ENCODE measurements around the gene SULT1A1.
"Not testable (repeated sequence)": the region's sequence is repeated elsewhere in the genome, so short reads cannot be mapped to it uniquely, and the experiment has no call there.

SULT1A1 gene

GRCh38 chr16:28591355-28591754, 18.5 kb downstream of the SULT1A1 start:
- DNase-seq (ENCODE audit: low spot score): no peak

DNA sequence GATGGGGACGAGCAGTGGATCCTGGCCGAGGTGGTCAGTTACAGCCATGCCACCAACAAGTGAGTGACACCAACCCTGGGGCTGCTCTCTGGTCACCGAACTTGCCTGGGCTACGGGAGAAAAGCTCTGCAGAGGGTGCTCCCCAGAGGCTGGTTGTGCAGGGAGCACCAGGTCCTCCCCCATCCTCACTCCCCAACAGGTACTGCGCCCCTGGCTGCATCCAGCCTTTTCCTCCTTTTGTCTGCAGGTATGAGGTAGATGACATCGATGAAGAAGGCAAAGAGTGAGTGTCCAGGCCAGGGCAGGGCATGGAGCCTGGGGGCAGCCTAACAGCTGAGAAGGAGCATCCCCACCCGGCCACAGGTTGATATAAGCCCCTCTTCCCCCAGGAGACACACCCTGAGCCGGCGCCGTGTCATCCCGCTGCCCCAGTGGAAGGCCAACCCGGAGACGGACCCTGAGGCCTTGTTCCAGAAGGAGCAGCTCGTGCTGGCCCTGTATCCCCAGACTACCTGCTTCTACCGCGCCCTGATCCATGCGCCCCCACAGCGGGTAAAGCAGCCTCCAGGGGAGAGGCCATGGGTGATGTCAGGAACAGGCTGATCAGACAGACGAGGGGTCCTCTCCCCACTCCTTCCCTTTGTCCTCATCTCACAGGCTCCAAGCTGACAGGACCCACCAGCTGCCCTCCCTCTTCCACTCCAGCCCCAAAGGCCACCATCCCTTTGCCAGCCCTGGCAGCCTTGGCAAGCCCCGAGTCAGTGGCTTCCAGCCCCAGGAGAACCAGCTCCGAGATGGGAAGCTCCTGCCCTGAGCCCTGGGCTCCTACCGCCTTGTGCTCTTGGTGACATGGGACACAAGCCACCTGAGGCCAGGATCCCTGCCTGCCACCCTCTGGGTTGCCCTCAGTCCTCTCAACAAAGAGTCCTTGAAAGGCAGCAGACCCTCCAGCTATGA, 19.2 kb downstream of the SULT1A1 start:
- DNase-seq (ENCODE audit: low spot score): no peak

DNA sequence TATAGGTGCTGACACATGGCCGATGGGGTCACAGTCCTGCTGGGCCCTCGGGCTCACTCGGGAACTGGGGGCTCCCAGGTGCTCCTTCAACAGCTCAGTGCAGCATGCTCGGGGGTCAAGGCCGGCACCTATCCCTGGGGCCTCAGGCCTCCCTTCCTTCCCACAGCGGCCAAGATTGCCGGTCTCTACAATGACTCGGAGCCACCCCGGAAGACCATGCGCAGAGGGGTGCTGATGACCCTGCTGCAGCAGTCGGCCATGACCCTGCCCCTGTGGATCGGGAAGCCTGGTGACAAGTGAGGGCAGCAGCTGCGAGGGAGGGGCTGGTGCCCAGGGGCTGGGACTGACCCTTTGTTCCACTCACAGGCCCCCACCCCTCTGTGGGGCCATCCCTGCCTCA, 19.9 kb downstream of the SULT1A1 start:
- DNase-seq (ENCODE audit: low spot score): no peak

- DNase-seq (ENCODE audit: low spot score): no peak
Measured at GRCh38 chr16:28589069-28589468, 20.8 kb downstream of the SULT1A1 start.

DNA sequence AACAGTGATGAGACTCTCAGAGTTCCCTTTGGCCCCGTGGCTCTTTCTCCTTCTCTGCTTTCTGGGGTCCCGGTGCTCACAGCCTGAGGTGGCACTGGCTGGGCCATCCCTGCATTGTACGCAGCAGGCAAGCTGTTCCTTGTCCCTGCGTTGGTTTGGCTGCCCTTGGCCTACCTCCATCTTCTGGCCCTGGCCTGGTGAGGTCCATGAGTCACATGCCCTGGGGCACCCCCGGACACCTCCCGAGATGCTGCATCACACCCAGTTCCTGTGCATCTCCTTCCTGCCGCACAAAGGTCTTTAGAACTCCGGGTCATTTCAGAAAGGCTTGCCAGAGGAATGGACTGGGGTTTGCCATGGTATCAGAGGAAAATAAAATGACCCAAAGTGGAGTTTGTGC, 22.5 kb downstream of the SULT1A1 start:
- no peak for DNase-seq (ENCODE audit: low spot score)

DNA sequence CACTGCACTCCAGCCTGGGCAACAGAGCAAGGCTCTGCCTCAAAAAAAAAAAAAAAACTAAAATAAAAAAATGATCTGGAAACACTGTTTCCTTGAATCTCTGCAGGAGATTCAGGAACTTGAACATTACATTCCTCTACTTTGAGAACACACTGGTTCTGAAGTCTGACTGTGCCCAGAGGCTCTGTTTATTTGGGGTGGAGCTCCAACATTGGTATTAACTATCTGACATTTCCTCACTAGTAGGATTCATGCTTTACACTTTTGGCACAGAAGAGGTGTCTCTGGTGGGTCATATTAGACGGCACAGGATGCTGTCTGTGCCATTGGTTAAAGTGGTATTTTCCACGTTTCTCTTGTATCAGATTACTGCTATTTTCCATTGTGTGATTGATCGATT, 23.4 kb downstream of the SULT1A1 start:
- no peak for DNase-seq (ENCODE audit: low spot score)

DNA sequence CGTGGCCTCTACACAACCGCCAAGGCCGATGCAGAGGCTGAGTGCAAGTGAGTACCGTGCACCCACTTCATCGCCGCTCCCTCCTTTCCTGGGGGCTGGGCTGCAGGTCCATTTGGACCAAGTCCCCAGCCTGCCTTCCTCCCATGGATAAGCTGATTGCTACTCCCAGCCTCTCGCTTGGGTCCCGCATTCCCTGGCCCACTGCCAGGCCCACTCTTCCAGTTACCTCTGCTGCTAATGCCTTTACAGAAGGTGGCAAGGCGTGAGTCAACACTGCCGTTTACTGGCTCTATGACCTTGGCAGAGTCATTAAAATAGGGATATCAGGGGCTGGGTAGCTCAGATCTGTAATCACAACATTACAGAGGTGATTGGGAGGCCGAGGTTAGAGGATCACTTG, 24.2 kb downstream of the SULT1A1 start:
- no peak for DNase-seq (ENCODE audit: low spot score)

GRCh38 chr16:28580726-28581315, 29.0 kb downstream of the SULT1A1 start:
- DNase-seq (ENCODE audit: low spot score): no peak

DNA sequence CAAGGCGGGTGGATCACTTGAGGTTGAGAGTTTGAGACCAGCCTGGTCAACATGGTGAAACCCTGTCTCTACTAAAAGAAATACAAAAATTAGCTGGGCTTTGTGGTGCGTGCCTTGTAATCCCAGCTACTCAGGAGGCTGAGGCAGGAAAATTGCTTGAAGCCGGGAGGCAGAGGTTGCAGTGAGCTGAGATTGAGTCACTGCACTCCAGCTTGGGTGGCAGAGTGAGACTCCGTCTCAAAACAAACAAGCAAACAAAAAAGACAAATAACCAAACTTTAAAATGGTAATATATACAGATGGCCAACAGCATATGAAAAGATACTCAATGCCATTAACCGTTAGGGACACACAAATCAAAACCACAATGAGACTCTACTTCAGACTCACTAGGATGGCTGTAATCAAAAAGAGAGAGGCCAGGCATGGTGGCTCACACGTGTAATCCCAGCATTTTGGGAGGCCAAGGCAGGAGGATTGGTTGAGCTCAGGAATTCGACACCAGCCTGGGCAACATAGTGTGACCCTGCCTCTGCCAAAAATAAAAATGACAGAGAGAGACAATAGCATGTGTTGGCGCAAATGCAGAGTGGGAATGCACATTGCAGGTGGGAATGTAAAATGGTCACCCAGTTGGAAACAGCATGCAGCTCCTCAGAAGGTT, 34.3 kb downstream of the SULT1A1 start:
- DNase-seq (ENCODE audit: low spot score): no peak

DNA sequence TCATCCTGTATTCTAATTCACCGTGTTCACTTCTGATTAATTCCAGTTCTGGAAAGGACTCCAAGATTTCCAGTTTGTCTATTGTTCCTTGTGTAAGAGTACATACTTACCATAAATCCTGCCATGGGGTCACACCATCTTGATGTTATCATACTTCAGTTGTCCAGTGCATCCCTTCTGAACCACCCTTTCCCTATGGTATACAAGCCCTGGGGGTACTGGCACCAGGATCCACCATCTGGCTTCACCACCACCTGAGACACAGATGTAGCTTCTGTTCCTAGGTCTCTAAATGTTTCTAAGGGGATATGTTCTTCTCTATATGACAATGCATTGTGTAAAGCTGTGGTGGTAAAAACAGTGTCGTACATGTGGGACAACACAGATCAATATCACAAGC, 34.9 kb downstream of the SULT1A1 start:
- DNase-seq (ENCODE audit: low spot score): no peak

DNA sequence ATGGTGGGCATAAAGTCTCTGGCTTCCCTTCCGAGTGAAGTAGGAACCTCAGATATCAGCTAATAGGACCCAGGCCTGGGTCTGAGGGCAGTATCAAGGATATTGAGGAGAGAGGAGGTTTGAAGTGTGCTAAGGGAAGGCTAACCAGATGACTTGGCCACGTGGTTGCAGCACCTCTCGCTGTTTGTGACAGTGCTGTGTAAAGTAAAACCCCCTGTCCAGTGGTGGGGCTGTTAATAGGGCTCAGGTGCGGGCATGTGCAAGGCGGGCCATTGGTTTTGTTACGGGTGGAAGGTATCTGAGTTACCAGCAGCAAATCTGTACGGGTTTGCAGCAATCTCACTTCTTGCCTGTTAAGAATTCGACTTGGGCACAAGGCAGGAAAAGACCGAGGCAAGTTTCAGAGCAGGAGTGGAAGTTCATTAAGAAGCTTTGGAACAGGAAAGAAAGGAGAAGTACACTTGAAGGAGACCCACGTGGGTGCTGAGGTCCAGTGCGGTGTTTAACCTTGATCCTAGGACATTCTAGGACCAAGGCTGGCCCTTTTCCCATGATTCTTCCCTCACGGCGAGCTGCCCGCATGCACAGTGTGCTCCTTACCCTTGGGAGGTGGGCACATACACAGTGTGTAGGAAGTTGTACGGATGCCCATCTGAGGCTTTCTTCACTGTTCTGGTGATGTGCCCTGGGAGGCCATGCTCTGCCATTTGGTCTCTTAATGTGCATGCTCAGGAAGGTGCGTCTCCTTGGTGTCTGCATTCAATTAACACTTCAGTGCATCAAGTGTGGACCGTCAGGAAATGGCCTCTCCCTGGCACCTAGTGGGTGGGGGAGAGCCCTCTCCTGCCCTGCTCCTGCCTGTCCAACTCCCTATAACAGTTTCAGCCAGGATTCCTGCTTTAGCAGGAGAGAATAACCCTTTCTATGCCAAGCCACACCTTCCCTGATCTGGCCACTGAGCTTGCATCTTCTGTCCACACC, 35.8 kb downstream of the SULT1A1 start:
- DNase-seq (ENCODE audit: low spot score): no peak

GRCh38 chr16:28572696-28573510, 36.9 kb downstream of the SULT1A1 start:
- no peak for DNase-seq (ENCODE audit: low spot score)

- DNase-seq (ENCODE audit: low spot score): no peak
Measured at GRCh38 chr16:28569968-28570752, 39.7 kb downstream of the SULT1A1 start.

- DNase-seq (ENCODE audit: low spot score): no peak
Measured at GRCh38 chr16:28569021-28569420, 40.8 kb downstream of the SULT1A1 start.

DNA sequence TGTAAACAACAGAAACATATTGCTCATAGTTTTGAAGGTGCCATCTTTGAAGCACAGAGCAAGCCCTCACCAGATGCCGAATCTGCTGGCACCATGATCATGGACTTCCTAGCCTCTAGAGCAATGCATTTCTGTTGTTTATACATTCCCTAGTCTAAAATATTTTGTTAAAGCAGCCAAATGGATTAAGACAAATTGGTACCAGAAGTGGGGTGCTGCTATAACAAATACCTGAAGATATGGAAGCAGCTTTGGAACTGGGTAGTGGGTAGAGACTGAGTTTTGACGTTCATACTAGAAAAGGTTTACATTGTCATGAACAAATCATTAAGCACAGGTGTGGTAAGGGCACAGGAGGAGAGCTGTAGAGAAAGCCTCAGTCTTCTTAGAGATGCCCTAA, 42.6 kb downstream of the SULT1A1 start:
- DNase-seq (ENCODE audit: low spot score): no peak

GRCh38 chr16:28566233-28566925, 43.5 kb downstream of the SULT1A1 start:
- DNase-seq (ENCODE audit: low spot score): not testable (repeated sequence)

- DNase-seq (ENCODE audit: low spot score): no peak
Measured at GRCh38 chr16:28563218-28563617, 46.6 kb downstream of the SULT1A1 start.

- no peak for DNase-seq (ENCODE audit: low spot score)
Measured at GRCh38 chr16:28562199-28562598, 47.6 kb downstream of the SULT1A1 start.

- no peak for DNase-seq (ENCODE audit: low spot score)
Measured at GRCh38 chr16:28561557-28562187, 48.2 kb downstream of the SULT1A1 start.
